Colonic mucosa (tissue), 4 donors: ENCODE results near the gene UBE3A. TPM values are rescaled to one million over a fixed set of nuclear protein-coding genes. Genes with fewer than 3 reads are reported as not detected.

Source experiments
- DNase-seq: peaks from one replicate; pipeline ENCODE4 v3.0.0-alpha.2; 2020
- H3K27ac ChIP-seq: fragments of 200-600 bp; one replicate; pipeline ENCODE4 v1.8.0; 2021
- H3K27me3 ChIP-seq: fragments of 200-600 bp; one replicate; pipeline ENCODE4 v1.8.0; 2021
- H3K36me3 ChIP-seq: fragments of 200-600 bp; one replicate; pipeline ENCODE4 v1.8.0; 2021
- H3K4me1 ChIP-seq: fragments of 200-600 bp; one replicate; pipeline ENCODE4 v1.8.0; 2021; ENCODE audit warnings: mild to moderate bottlenecking
- H3K4me3 ChIP-seq: fragments of 200-600 bp; one replicate; pipeline ENCODE4 v1.8.0; 2021
- H3K9ac ChIP-seq, 2 donors: one replicate each; pipeline ENCODE4 v1.7.0; 2013; ENCODE audit warnings: control low read depth in 2 of 2, low read depth in 2 of 2, low read length in 2 of 2
- H3K9me3 ChIP-seq: fragments of 200-600 bp; one replicate; pipeline ENCODE4 v1.8.0; 2021
- intact Hi-C: fragments of 100-400 bp; cut with DNase I; formaldehyde crosslinking; loops from one replicate; pipeline ENCODE4 v1.14.1; 2022
- total RNA-seq, 2 donors: library from RNA; stranded (reverse); fragmentation: NEBNext Ultra II Directional in 1 of 2; extraction: Animal tissue kit (Norgen Biotek cat#: 25700) in 1 of 2; gene quantifications; one replicate each; pipeline ENCODE4 v1.2.1, GENCODE V29; 2021
- TF ChIP-seq, protein P1 (sequence below): fragments of 200-600 bp; IDR thresholded peaks from one replicate; pipeline ENCODE4 v1.8.0; 2022; ENCODE audit warnings: antibody characterized with exemption, mild to moderate bottlenecking
- donor health status: healthy.
- donor health status: DM: no; HTN: no; CAD: no.
- donor health status: DM: no; HTN: no; CAD: no.

The UBE3A gene
- total RNA-seq, 2 donors from 2014 or later = 83.9 to 92.2 TPM

DNA sequence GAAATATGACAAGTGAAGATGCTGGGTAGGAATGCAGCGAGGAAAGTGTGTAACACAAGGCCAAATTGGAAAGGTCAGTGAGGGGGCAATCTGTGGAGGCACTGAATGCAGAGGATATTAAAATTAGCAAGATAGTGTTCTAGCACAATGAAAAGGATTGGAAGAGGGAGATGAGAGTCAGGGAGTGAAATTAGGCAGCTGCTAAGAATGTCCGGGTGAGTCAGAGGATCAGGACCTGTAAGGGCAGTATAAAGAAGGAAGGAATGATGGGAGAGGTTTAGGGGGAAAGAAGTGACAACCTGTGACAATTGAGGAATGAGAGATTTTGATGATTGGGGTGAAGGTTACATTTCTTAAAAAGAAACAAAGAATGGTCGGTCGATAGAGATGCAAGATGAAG, 103.5 kb downstream of the UBE3A start:
- Histone ChIP-seq H3K4me3 (no peak overlapping the region), H3K27ac (no peak overlapping the region), H3K27me3 (no peaks in the 10 kb centered on the region), H3K9me3 (no peaks in the 10 kb centered on the region), H3K36me3 (no peaks in the 10 kb centered on the region), H3K9ac (no peak overlapping the region), H3K4me1 (no peaks in the 10 kb centered on the region)
- no peak for DNase-seq
- TF ChIP-seq, protein P1, sequence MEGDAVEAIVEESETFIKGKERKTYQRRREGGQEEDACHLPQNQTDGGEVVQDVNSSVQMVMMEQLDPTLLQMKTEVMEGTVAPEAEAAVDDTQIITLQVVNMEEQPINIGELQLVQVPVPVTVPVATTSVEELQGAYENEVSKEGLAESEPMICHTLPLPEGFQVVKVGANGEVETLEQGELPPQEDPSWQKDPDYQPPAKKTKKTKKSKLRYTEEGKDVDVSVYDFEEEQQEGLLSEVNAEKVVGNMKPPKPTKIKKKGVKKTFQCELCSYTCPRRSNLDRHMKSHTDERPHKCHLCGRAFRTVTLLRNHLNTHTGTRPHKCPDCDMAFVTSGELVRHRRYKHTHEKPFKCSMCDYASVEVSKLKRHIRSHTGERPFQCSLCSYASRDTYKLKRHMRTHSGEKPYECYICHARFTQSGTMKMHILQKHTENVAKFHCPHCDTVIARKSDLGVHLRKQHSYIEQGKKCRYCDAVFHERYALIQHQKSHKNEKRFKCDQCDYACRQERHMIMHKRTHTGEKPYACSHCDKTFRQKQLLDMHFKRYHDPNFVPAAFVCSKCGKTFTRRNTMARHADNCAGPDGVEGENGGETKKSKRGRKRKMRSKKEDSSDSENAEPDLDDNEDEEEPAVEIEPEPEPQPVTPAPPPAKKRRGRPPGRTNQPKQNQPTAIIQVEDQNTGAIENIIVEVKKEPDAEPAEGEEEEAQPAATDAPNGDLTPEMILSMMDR = no peak
- intact Hi-C loops = no loop called here

DNA sequence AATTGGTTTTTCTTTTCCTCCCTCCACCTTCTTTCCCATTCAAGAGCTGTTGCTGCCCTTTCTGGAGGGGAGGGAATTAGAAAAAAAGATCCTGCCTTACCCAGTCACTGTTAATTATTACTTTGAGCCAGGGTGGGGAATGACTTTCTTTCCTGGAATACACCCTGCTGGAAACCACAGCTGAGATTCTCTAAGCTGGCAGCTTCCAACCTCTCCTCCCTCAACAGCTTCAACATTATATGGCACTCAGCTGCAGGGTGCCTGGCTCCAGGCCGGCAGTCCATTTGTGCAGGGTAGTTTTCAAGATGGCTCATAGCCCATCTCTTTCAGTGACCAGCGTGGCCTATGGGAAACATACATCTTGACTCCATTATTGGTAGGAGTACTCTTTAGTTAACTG, 105.8 kb downstream of the UBE3A start:
- Histone ChIP-seq H3K27ac (no peak overlapping the region), H3K9ac (no peak overlapping the region), H3K36me3 (no peaks in the 10 kb centered on the region), H3K4me1 (no peaks in the 10 kb centered on the region), H3K9me3 (no peaks in the 10 kb centered on the region), H3K4me3 (no peak overlapping the region), H3K27me3 (no peaks in the 10 kb centered on the region)
- TF ChIP-seq, protein P1 = no peak
- intact Hi-C loops = no loop called here
- no peak for DNase-seq

DNA sequence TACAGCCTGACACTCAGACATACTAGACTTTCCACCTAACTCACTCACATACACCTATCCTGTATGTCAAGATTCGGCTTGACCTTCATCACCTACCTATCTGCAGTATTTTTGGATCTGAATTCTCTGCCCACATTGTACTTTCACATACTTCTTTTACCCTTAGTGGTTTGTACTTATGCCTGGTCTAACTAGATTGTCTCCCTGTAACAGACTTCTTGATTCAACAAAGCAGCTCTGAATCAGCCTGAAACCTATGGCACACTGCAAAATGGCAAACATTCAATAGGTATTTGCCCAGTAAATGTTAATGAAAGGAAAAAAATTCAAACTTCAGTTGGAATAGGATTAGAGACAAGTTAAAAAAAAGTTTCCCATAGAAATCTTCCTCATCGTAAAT, 106.5 kb downstream of the UBE3A start:
- no peaks in the 10 kb centered on the region for H3K27me3 ChIP-seq
- intact Hi-C loops = no loop called here
- H3K4me1 ChIP-seq = no peaks in the 10 kb centered on the region
- H3K36me3 ChIP-seq = no peaks in the 10 kb centered on the region
- TF ChIP-seq, protein P1 = no peak
- DNase-seq = no peak
- no peaks in the 10 kb centered on the region for H3K9me3 ChIP-seq
- H3K9ac ChIP-seq = no peak overlapping the region
- H3K4me3 ChIP-seq = no peak overlapping the region
- H3K27ac ChIP-seq = no peak overlapping the region

DNA sequence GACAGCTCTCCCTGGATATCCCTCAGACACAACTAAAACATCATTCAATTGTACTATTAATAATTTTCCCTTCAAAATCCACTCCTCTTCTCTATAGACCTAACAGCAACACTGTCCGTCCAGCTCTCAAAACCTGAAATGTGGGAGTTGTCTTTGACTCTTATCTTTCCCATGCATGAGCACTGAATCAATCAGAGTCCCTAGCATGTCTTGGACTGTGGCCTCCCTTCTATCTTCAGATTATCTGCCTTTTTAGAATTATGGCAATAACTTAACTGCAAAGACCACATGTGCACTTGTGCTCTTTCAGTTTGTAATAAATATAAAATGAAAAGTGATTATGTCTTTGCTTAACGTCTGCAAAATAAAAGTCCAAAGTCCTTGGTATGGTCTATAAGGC, 107.0 kb downstream of the UBE3A start:
- no peak overlapping the region for H3K9ac ChIP-seq
- no peaks in the 10 kb centered on the region for H3K27me3 ChIP-seq
- H3K36me3 ChIP-seq = no peaks in the 10 kb centered on the region
- no peak overlapping the region for H3K4me3 ChIP-seq
- H3K9me3 ChIP-seq = no peaks in the 10 kb centered on the region
- TF ChIP-seq, protein P1 = no peak
- no peak for DNase-seq
- H3K27ac ChIP-seq = no peak overlapping the region
- H3K4me1 ChIP-seq = no peaks in the 10 kb centered on the region
- intact Hi-C loops = no loop called here

GRCh38 chr15:25331404-25331803, 107.4 kb downstream of the UBE3A start:
- DNase-seq = no peak
- no peak overlapping the region for H3K27ac ChIP-seq
- intact Hi-C loops = no loop called here
- H3K4me3 ChIP-seq = no peak overlapping the region
- H3K9me3 ChIP-seq = no peaks in the 10 kb centered on the region
- H3K9ac ChIP-seq = no peak overlapping the region
- H3K27me3 ChIP-seq = no peaks in the 10 kb centered on the region
- no peaks in the 10 kb centered on the region for H3K4me1 ChIP-seq
- TF ChIP-seq, protein P1 = no peak
- no peaks in the 10 kb centered on the region for H3K36me3 ChIP-seq

DNA sequence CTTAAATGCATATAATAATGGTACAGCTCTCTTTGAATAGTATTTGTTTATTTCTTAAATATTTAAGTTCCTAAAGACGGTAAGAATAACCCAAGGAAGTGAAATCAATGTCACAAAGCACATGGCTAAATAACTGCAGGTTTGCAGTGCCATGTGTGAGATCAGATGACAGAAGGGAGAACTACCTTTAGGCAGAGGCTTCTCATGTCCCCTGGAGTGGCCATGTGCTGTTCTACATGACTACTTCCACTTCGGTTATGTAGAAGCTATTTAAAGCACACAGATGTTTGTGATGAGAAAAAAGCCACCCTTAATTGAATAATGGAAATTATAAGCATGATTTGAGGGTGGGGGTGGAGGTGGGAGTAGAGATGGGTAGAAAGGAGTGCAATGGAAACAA, 109.1 kb downstream of the UBE3A start:
- H3K27ac ChIP-seq = no peak overlapping the region
- H3K4me1 ChIP-seq = no peaks in the 10 kb centered on the region
- H3K27me3 ChIP-seq = no peaks in the 10 kb centered on the region
- TF ChIP-seq, protein P1 = no peak
- no peak for DNase-seq
- no peak overlapping the region for H3K9ac ChIP-seq
- no peaks in the 10 kb centered on the region for H3K9me3 ChIP-seq
- no peak overlapping the region for H3K4me3 ChIP-seq
- intact Hi-C loops = no loop called here
- no peaks in the 10 kb centered on the region for H3K36me3 ChIP-seq
